ENCODE results near the gene DOK6.
"Not testable (repeated sequence)": the region's sequence is repeated elsewhere in the genome, so short reads cannot be mapped to it uniquely, and the experiment has no call there.

DOK6 gene

GRCh38 chr18:69400253-69400975 is at the start of gene DOK6:
Gene DOK6, plus strand, starts transcription at chr18:69400888.
- H3K27me3 ChIP-seq, result no peaks in the 10 kb centered on the region
- no peak within 1 kb of the TSS for H3K27ac ChIP-seq
- H3K9me3 ChIP-seq, result peaks cover 27% of the 10 kb centered on the region
- H3K9ac ChIP-seq, result no peak within 1 kb of the TSS
- no peak within 1 kb of the TSS for H3K4me3 ChIP-seq
- H3K36me3 ChIP-seq, result no peaks in the 10 kb centered on the region
- TF ChIP-seq Cebpa-rat (IDR thresholded peaks at IDR 0.05), result no peak
- no peaks in the 10 kb centered on the region for H4K20me1 ChIP-seq
- H3K4me1 ChIP-seq, result no peaks in the 10 kb centered on the region
- H3K4me2 ChIP-seq, result no peak within 1 kb of the TSS

GRCh38 chr18:69353023-69353422 is 47.7 kb upstream of the DOK6 start:
- no peak overlapping the region for H3K4me2 ChIP-seq

GRCh38 chr18:69357590-69357989 is 43.1 kb upstream of the DOK6 start:
- H3K4me2 ChIP-seq, result no peak overlapping the region
- H3K4me1 ChIP-seq, result peaks cover 7% of the 10 kb centered on the region; the same call in 1 of the 2 replicates
- H3K9me3 ChIP-seq, result peaks cover 18% of the 10 kb centered on the region
- no peaks in the 10 kb centered on the region for H3K36me3 ChIP-seq
- TF ChIP-seq Cebpa-rat (IDR thresholded peaks at IDR 0.05), result no peak
- no peaks in the 10 kb centered on the region for H3K27me3 ChIP-seq
- H4K20me1 ChIP-seq, result no peaks in the 10 kb centered on the region
- H3K9ac ChIP-seq, result no peak overlapping the region
- no peak overlapping the region for H3K4me3 ChIP-seq
- H3K27ac ChIP-seq, result no peak overlapping the region

More at GRCh38 chr18:69353023-69353422, 47.7 kb upstream of the DOK6 start:
- no peaks in the 10 kb centered on the region for H3K27me3 ChIP-seq
- no peaks in the 10 kb centered on the region for H3K36me3 ChIP-seq
- no peak overlapping the region for H3K27ac ChIP-seq
- H3K9me3 ChIP-seq, result no peaks in the 10 kb centered on the region
- no peak overlapping the region for H3K9ac ChIP-seq
- no peaks in the 10 kb centered on the region for H4K20me1 ChIP-seq
- no peaks in the 10 kb centered on the region for H3K4me1 ChIP-seq
- no peak for TF ChIP-seq Cebpa-rat (IDR thresholded peaks at IDR 0.05)
- no peak overlapping the region for H3K4me3 ChIP-seq

GRCh38 chr18:69358212-69358895 is 42.3 kb upstream of the DOK6 start:
- H3K9ac ChIP-seq, result no peak overlapping the region
- TF ChIP-seq Cebpa-rat (IDR thresholded peaks at IDR 0.05), result no peak
- H3K9me3 ChIP-seq, result peaks cover 18% of the 10 kb centered on the region
- H3K36me3 ChIP-seq, result no peaks in the 10 kb centered on the region
- no peak overlapping the region for H3K27ac ChIP-seq
- H3K27me3 ChIP-seq, result no peaks in the 10 kb centered on the region
- peaks cover 10% of the 10 kb centered on the region; the same call in 1 of the 2 replicates for H3K4me1 ChIP-seq
- H3K4me2 ChIP-seq, result no peak overlapping the region
- no peak overlapping the region for H3K4me3 ChIP-seq
- no peaks in the 10 kb centered on the region for H4K20me1 ChIP-seq

GRCh38 chr18:69359768-69360167 is 40.9 kb upstream of the DOK6 start:
- not testable (repeated sequence) for H4K20me1 ChIP-seq, H3K4me3 ChIP-seq, H3K4me2 ChIP-seq

GRCh38 chr18:69364930-69365329 is 35.8 kb upstream of the DOK6 start:
- Histone ChIP-seq H3K4me2 (peak overlapping the region; percentile 74), H3K27ac (peak overlapping the region; percentile 50; the same call in 1 of the 2 replicates), H3K4me1 (peaks cover 39% of the 10 kb centered on the region), H3K27me3 (no peaks in the 10 kb centered on the region), H3K9me3 (peaks cover 8% of the 10 kb centered on the region), H3K36me3 (no peaks in the 10 kb centered on the region), H3K4me3 (no peak overlapping the region), H3K9ac (no peak overlapping the region), H4K20me1 (no peaks in the 10 kb centered on the region)
- TF ChIP-seq Cebpa-rat (IDR thresholded peaks at IDR 0.05), result no peak

More at GRCh38 chr18:69359768-69360167, 40.9 kb upstream of the DOK6 start:
- not testable (repeated sequence) for H3K9ac ChIP-seq, H3K27me3 ChIP-seq, H3K36me3 ChIP-seq, H3K27ac ChIP-seq
- Histone ChIP-seq H3K9me3 (peaks cover 18% of the 10 kb centered on the region), H3K4me1 (peaks cover 24% of the 10 kb centered on the region)

GRCh38 chr18:69365658-69366057 is 35.0 kb upstream of the DOK6 start:
- Histone ChIP-seq H3K4me2 (peak overlapping the region; percentile 74), H3K27me3 (no peaks in the 10 kb centered on the region), H3K9me3 (peaks cover 1% of the 10 kb centered on the region; the same call in 1 of the 2 replicates)

GRCh38 chr18:69367104-69367503 is 33.6 kb upstream of the DOK6 start:
- Histone ChIP-seq H3K9ac (no peak overlapping the region), H3K9me3 (no peaks in the 10 kb centered on the region), H3K27ac (no peak overlapping the region), H3K36me3 (no peaks in the 10 kb centered on the region), H4K20me1 (no peaks in the 10 kb centered on the region), H3K4me3 (no peak overlapping the region), H3K27me3 (no peaks in the 10 kb centered on the region), H3K4me1 (peaks cover 31% of the 10 kb centered on the region), H3K4me2 (no peak overlapping the region)
- no peak for TF ChIP-seq Cebpa-rat (IDR thresholded peaks at IDR 0.05)

More at GRCh38 chr18:69365658-69366057, 35.0 kb upstream of the DOK6 start:
- Histone ChIP-seq H3K4me1 (peaks cover 36% of the 10 kb centered on the region), H4K20me1 (no peaks in the 10 kb centered on the region), H3K9ac (no peak overlapping the region), H3K27ac (no peak overlapping the region), H3K36me3 (no peaks in the 10 kb centered on the region), H3K4me3 (no peak overlapping the region)
- no peak for TF ChIP-seq Cebpa-rat (IDR thresholded peaks at IDR 0.05)

GRCh38 chr18:69371729-69372128 is 29.0 kb upstream of the DOK6 start:
- Histone ChIP-seq H3K27me3 (no peaks in the 10 kb centered on the region), H3K36me3 (no peaks in the 10 kb centered on the region), H3K27ac (no peak overlapping the region), H4K20me1 (no peaks in the 10 kb centered on the region), H3K4me3 (no peak overlapping the region), H3K4me1 (no peaks in the 10 kb centered on the region), H3K9me3 (no peaks in the 10 kb centered on the region), H3K9ac (no peak overlapping the region), H3K4me2 (no peak overlapping the region)
- TF ChIP-seq Cebpa-rat (IDR thresholded peaks at IDR 0.05), result no peak

- Histone ChIP-seq H3K4me3 (no peak overlapping the region), H4K20me1 (no peaks in the 10 kb centered on the region), H3K27me3 (no peaks in the 10 kb centered on the region), H3K27ac (no peak overlapping the region), H3K9me3 (no peaks in the 10 kb centered on the region), H3K36me3 (no peaks in the 10 kb centered on the region), H3K9ac (no peak overlapping the region), H3K4me2 (no peak overlapping the region), H3K4me1 (no peaks in the 10 kb centered on the region)
- TF ChIP-seq Cebpa-rat (IDR thresholded peaks at IDR 0.05), result no peak
Observed at GRCh38 chr18:69380324-69380723, 20.4 kb upstream of the DOK6 start.
